HEK293 (cell line): ENCODE results near the gene ANGEL2.

Experiments used
- CTCF ChIA-PET: fragments of 350-600 bp; formaldehyde crosslinking; extraction: SDS; loops from one replicate; lab custom pipeline; 2021; ENCODE audit warnings: antibody characterized with exemption; lab: Yijun Ruan, JAX
- POLR2A ChIA-PET: fragments of 300-600 bp; formaldehyde crosslinking; extraction: SDS; loops from one replicate; lab custom pipeline; 2020; ENCODE audit warnings: antibody characterized with exemption, inconsistent platforms; lab: Yijun Ruan, JAX
- H3K27ac ChIP-seq: fragments of 200-500 bp; sonication (Bioruptor generic); 2 replicates; pipeline ENCODE4 v1.5.1; 2014; ENCODE audit warnings: low read depth, low read length, control low read depth, inconsistent platforms; ENCODE audit errors: extremely low read depth
- H3K36me3 ChIP-seq, 2 experiments: fragments of 200-500 bp in 1 of 2; sonication (Bioruptor generic) in 1 of 2; 1 replicate in 1 of 2; 2 replicates in 1 of 2; pipeline ENCODE4 v1.5.1; 2014 to 2017; ENCODE audit warnings: inconsistent platforms in 2 of 2, low read length in 2 of 2; ENCODE audit not compliant: control insufficient read depth in 2 of 2, insufficient read depth in 1 of 2
- H3K4me1 ChIP-seq: fragments of 200-500 bp; sonication (Bioruptor generic); 2 replicates; pipeline ENCODE4 v1.5.1; 2014; ENCODE audit warnings: mild to moderate bottlenecking, low read length, inconsistent platforms; ENCODE audit not compliant: control insufficient read depth, insufficient read depth
- H3K4me3 ChIP-seq: 2 replicates; pipeline ENCODE4 v1.5.1; 2011; ENCODE audit warnings: low read depth, mild to moderate bottlenecking, control low read depth, low read length, moderate library complexity
- H3K9me3 ChIP-seq: fragments of 200-500 bp; sonication (Bioruptor generic); 2 replicates; pipeline ENCODE4 v1.5.1; 2014; ENCODE audit warnings: low read depth, low read length, inconsistent platforms; ENCODE audit not compliant: control insufficient read depth, insufficient read depth
- EGR2 ChIP-seq: fragments of 450-650 bp; formaldehyde crosslinking; IDR thresholded peaks from 2 replicates; pipeline ENCODE4 v1.5.1; 2016; ENCODE audit warnings: low read depth, missing biosample characterization, missing genetic modification characterization
- KLF10 ChIP-seq: fragments of 450-650 bp; IDR thresholded peaks from 2 replicates; pipeline ENCODE4 v1.5.1; 2018; ENCODE audit warnings: missing biosample characterization, mild to moderate bottlenecking, missing genetic modification characterization
- MEIS1 ChIP-seq: sonication (generic); formaldehyde crosslinking; IDR thresholded peaks from 2 replicates; pipeline ENCODE4 v1.8.1; 2022; ENCODE audit warnings: missing genetic modification reagents, mild to moderate bottlenecking, borderline replicate concordance
- MYNN ChIP-seq: fragments of 450-650 bp; formaldehyde crosslinking; IDR thresholded peaks from 2 replicates; pipeline ENCODE4 v1.5.1; 2016; ENCODE audit warnings: missing biosample characterization, missing genetic modification characterization, borderline replicate concordance
- MZF1 ChIP-seq: fragments of 450-650 bp; formaldehyde crosslinking; IDR thresholded peaks from 2 replicates; pipeline ENCODE4 v1.5.1; 2017; ENCODE audit warnings: missing biosample characterization, missing genetic modification characterization, borderline replicate concordance
- RBAK ChIP-seq: fragments of 450-650 bp; formaldehyde crosslinking; IDR thresholded peaks from 2 replicates; pipeline ENCODE4 v1.5.1; 2016; ENCODE audit warnings: missing biosample characterization, missing genetic modification characterization
- SP3 ChIP-seq: fragments of 450-650 bp; formaldehyde crosslinking; IDR thresholded peaks from 2 replicates; pipeline ENCODE4 v1.5.1; 2016; ENCODE audit warnings: missing biosample characterization, missing genetic modification characterization
- TRIM28 ChIP-seq: IDR thresholded peaks from 2 replicates; pipeline ENCODE4 v1.6.1; 2011; ENCODE audit warnings: low read length, control low read depth, borderline replicate concordance
- ZBTB48 ChIP-seq: fragments of 450-650 bp; formaldehyde crosslinking; IDR thresholded peaks from 2 replicates; pipeline ENCODE4 v1.5.1; 2016; ENCODE audit warnings: missing biosample characterization, missing genetic modification characterization
- ZBTB7A ChIP-seq: fragments of 450-650 bp; formaldehyde crosslinking; IDR thresholded peaks from 2 replicates; pipeline ENCODE4 v1.5.1; 2016; ENCODE audit warnings: low read depth, missing biosample characterization, missing genetic modification characterization
- ZBTB8A ChIP-seq: fragments of 450-650 bp; formaldehyde crosslinking; IDR thresholded peaks from 2 replicates; pipeline ENCODE4 v1.5.1; 2016; ENCODE audit warnings: missing biosample characterization, missing genetic modification characterization
- ZFP37 ChIP-seq: fragments of 450-650 bp; formaldehyde crosslinking; IDR thresholded peaks from 2 replicates; pipeline ENCODE4 v1.5.1; 2016; ENCODE audit warnings: missing biosample characterization, missing genetic modification characterization
- ZNF16 ChIP-seq: fragments of 450-650 bp; formaldehyde crosslinking; IDR thresholded peaks from 2 replicates; pipeline ENCODE4 v1.5.1; 2016; ENCODE audit warnings: low read depth, missing biosample characterization, missing genetic modification characterization
- ZNF324 ChIP-seq: fragments of 450-650 bp; formaldehyde crosslinking; IDR thresholded peaks from 2 replicates; pipeline ENCODE4 v1.5.1; 2016; ENCODE audit warnings: missing biosample characterization, missing genetic modification characterization
- ZNF335 ChIP-seq: fragments of 450-650 bp; formaldehyde crosslinking; conservative IDR thresholded peaks from 2 replicates; pipeline ENCODE4 v1.5.1; 2016; ENCODE audit warnings: missing biosample characterization, missing genetic modification characterization
- ZNF37A ChIP-seq: fragments of 450-650 bp; IDR thresholded peaks from 2 replicates; pipeline ENCODE4 v1.5.1; 2018; ENCODE audit warnings: missing biosample characterization, missing genetic modification characterization
- ZNF558 ChIP-seq: fragments of 450-650 bp; formaldehyde crosslinking; IDR thresholded peaks from 2 replicates; pipeline ENCODE4 v1.5.1; 2016; ENCODE audit warnings: missing biosample characterization, missing genetic modification characterization
- ZNF626 ChIP-seq: fragments of 450-650 bp; sonication (Bioruptor Pico); formaldehyde crosslinking; IDR thresholded peaks from 2 replicates; pipeline ENCODE4 v1.5.1; 2018; ENCODE audit warnings: missing biosample characterization, missing genetic modification characterization, inconsistent platforms
- ZNF654 ChIP-seq: fragments of 450-650 bp; formaldehyde crosslinking; IDR thresholded peaks from 2 replicates; pipeline ENCODE4 v1.5.1; 2016; ENCODE audit warnings: low read depth, missing biosample characterization, missing genetic modification characterization
- ZNF660 ChIP-seq: fragments of 450-650 bp; IDR thresholded peaks from 2 replicates; pipeline ENCODE4 v1.5.1; 2018; ENCODE audit warnings: missing biosample characterization, mild to moderate bottlenecking, missing genetic modification characterization
- ZNF664 ChIP-seq: fragments of 450-650 bp; formaldehyde crosslinking; IDR thresholded peaks from 2 replicates; pipeline ENCODE4 v1.5.1; 2016; ENCODE audit warnings: missing biosample characterization, missing genetic modification characterization
- ZNF768 ChIP-seq: fragments of 450-650 bp; formaldehyde crosslinking; IDR thresholded peaks from 2 replicates; pipeline ENCODE4 v1.5.1; 2018; ENCODE audit warnings: missing biosample characterization, mild to moderate bottlenecking, missing genetic modification characterization
- ZSCAN16 ChIP-seq: fragments of 450-650 bp; formaldehyde crosslinking; IDR thresholded peaks from 2 replicates; pipeline ENCODE4 v1.5.1; 2016; ENCODE audit warnings: missing biosample characterization, missing genetic modification characterization
- ZSCAN30 ChIP-seq: fragments of 450-650 bp; IDR thresholded peaks from 2 replicates; pipeline ENCODE4 v1.5.1; 2018; ENCODE audit warnings: missing biosample characterization, mild to moderate bottlenecking, missing genetic modification characterization, moderate library complexity
- TF ChIP-seq, protein P1 (sequence below): fragments of 450-650 bp; formaldehyde crosslinking; IDR thresholded peaks from 2 replicates; pipeline ENCODE4 v1.5.1; 2016; ENCODE audit warnings: missing biosample characterization, missing genetic modification characterization
- TF ChIP-seq, protein P2 (sequence below): fragments of 450-650 bp; formaldehyde crosslinking; IDR thresholded peaks from 2 replicates; pipeline ENCODE4 v1.5.1; 2016; ENCODE audit warnings: missing biosample characterization, missing genetic modification characterization
- TF ChIP-seq, protein P3 (sequence below): IDR thresholded peaks from 2 replicates; pipeline ENCODE4 v1.6.1; 2011; ENCODE audit warnings: mild to moderate bottlenecking, low read depth, low read length, borderline replicate concordance
- TF ChIP-seq, protein P4 (sequence below): fragments of 450-650 bp; formaldehyde crosslinking; IDR thresholded peaks from 2 replicates; pipeline ENCODE4 v1.5.1; 2016; ENCODE audit warnings: missing biosample characterization, missing genetic modification characterization

Gene ANGEL2

DNA sequence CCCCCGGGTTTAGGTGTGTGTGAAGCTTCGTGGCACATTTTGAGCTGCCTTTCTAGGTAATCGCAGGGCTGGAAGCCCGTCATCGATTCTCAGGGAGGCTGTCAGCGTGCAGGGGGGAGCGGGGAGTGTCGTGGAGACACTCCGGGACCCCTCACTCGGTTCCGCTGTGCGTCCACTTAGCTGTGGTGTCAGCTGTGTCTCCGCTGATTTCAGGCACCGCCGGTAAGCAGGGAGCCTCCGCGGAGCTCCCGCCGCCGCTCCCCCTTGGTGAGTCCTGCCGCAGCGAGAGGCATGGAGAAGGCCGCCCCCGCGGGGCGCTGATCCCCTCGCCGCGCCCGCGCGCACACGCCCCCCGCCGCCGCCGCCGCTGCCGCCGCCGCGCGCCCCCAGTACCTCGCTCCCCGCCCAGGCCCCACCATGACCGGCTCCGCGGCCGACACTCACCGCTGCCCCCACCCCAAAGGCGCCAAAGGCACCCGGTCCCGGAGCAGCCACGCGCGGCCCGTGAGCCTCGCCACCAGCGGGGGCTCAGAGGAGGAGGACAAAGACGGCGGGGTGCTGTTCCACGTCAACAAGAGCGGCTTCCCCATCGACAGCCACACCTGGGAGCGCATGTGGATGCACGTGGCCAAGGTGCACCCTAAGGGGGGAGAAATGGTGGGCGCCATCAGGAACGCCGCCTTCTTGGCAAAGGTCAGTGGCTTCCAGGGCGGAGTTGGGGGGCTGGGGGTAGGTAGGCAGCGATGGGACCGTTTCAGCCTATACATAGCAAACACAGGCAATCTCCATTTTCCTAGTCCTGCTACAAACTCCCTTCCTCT, 64.3 kb downstream of the ANGEL2 start (continued):
- TF ChIP-seq, protein P1, sequence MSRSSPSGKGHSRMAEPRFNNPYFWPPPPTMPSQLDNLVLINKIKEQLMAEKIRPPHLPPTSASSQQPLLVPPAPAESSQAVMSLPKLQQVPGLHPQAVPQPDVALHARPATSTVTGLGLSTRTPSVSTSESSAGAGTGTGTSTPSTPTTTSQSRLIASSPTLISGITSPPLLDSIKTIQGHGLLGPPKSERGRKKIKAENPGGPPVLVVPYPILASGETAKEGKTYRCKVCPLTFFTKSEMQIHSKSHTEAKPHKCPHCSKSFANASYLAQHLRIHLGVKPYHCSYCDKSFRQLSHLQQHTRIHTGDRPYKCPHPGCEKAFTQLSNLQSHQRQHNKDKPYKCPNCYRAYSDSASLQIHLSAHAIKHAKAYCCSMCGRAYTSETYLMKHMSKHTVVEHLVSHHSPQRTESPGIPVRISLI: no peak
- no peak for TF ChIP-seq ZNF664 (tag by site-specific recombination)
- TF ChIP-seq RBAK: no peak
- TF ChIP-seq, all 188 proteins: peak for 7

DNA sequence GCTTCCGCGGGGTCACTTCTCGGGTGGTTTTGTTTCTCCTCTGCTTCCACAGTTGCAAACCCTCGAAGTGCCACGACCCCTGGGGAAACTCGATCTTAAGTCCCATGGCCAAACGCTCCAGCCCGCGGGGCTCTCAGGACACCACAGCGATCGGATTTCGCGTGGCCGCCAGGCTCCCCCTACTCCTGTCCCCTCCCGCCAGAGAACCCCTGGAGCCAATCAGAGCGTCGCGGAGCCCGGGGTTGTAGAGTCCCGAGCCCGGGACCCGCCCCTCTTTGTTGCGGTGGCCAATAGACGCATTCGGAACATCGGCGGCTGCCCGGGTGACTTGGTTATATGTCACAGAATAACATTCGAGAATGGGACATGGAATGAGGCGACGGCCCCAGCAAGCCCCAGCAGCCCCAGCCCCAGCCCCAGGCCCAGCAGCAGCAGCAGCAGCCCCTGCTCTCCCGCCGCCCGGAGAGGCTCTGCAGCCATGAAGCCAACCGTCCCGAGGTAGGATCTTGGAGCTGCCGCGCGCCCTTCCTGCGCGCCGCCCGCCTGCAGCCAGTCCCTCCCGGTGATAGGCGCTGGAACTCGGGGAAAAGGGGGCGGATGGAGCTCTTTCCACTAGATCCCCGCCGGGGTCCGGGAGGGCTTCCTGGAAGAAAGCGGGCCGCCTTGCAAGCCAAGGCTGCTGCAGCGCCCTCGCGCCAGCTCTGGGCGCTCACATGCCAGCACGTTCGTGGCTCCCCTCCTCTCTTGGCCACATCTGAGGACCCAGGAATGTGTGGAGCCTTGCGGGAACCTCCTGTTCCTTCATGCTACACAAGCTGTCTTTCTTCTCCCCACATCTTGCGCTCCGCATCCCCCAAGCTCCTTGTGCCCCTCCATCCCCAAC, 65.2 kb downstream of the ANGEL2 start, which contains the start of gene VASH2:
Gene VASH2, plus strand, starts transcription at position 299 of the 883 bp plus-strand sequence. CDS start 1,002 bp downstream, outside the sequence.
- H3K36me3 ChIP-seq: no peaks in the 10 kb centered on the region
- ChIA-PET POLR2A (interaction anchor here (0.8 to 1.2 kb wide), 6 partner anchors 17 to 92 kb away, joined by 3 to 6 read pairs (median 4); partner anchors contain the start of gene FLVCR1), CTCF (interaction anchor here (0.9 to 1.2 kb wide), 2 partner anchors 17 to 44 kb away, joined by 4 to 6 read pairs; no protein-coding TSS in a partner anchor)
- peak within 1 kb of the TSS; percentile 28; the same call in 1 of the 2 replicates for H3K27ac ChIP-seq
- H3K9me3 ChIP-seq: no peaks in the 10 kb centered on the region
- H3K4me1 ChIP-seq: no peaks in the 10 kb centered on the region
- peak within 1 kb of the TSS; percentile 49 for H3K4me3 ChIP-seq
- TF ChIP-seq MEIS1 (CRISPR knock-in tag) (no peak), EGR2 (tag by site-specific recombination) (no peak), ZSCAN30 (tag by site-specific recombination) (peak; percentile 77), ZFP37 (tag by site-specific recombination) (peak; percentile 82; the same call in 1 of the 2 replicates), MYNN (no peak), ZNF654 (no peak), ZBTB48 (tag by site-specific recombination) (no peak), ZSCAN16 (no peak), KLF10 (no peak), ZNF335 (tag by site-specific recombination) (peak; percentile 95), SP3 (peak; percentile 52), ZNF626 (no peak), ZNF324 (tag by site-specific recombination) (peak; percentile 23; the same call in 1 of the 2 replicates), ZNF37A (tag by site-specific recombination) (no peak), ZNF768 (tag by site-specific recombination) (no peak), MZF1 (no peak), ZBTB8A (peak; percentile 71), ZNF558 (no peak), ZNF16 (tag by site-specific recombination) (no peak), ZNF660 (tag by site-specific recombination) (no peak), ZBTB7A (no peak), TRIM28 (no peak)
- TF ChIP-seq, protein P2, sequence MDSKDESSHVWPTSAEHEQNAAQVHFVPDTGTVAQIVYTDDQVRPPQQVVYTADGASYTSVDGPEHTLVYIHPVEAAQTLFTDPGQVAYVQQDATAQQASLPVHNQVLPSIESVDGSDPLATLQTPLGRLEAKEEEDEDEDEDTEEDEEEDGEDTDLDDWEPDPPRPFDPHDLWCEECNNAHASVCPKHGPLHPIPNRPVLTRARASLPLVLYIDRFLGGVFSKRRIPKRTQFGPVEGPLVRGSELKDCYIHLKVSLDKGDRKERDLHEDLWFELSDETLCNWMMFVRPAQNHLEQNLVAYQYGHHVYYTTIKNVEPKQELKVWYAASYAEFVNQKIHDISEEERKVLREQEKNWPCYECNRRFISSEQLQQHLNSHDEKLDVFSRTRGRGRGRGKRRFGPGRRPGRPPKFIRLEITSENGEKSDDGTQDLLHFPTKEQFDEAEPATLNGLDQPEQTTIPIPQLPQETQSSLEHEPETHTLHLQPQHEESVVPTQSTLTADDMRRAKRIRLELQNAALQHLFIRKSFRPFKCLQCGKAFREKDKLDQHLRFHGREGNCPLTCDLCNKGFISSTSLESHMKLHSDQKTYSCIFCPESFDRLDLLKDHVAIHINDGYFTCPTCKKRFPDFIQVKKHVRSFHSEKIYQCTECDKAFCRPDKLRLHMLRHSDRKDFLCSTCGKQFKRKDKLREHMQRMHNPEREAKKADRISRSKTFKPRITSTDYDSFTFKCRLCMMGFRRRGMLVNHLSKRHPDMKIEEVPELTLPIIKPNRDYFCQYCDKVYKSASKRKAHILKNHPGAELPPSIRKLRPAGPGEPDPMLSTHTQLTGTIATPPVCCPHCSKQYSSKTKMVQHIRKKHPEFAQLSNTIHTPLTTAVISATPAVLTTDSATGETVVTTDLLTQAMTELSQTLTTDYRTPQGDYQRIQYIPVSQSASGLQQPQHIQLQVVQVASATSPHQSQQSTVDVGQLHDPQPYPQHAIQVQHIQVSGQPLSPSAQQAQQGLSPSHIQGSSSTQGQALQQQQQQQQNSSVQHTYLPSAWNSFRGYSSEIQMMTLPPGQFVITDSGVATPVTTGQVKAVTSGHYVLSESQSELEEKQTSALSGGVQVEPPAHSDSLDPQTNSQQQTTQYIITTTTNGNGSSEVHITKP (tag by site-specific recombination): peak; percentile 85
- TF ChIP-seq, protein P3, sequence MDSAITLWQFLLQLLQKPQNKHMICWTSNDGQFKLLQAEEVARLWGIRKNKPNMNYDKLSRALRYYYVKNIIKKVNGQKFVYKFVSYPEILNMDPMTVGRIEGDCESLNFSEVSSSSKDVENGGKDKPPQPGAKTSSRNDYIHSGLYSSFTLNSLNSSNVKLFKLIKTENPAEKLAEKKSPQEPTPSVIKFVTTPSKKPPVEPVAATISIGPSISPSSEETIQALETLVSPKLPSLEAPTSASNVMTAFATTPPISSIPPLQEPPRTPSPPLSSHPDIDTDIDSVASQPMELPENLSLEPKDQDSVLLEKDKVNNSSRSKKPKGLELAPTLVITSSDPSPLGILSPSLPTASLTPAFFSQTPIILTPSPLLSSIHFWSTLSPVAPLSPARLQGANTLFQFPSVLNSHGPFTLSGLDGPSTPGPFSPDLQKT: no peak
- TF ChIP-seq, protein P4, sequence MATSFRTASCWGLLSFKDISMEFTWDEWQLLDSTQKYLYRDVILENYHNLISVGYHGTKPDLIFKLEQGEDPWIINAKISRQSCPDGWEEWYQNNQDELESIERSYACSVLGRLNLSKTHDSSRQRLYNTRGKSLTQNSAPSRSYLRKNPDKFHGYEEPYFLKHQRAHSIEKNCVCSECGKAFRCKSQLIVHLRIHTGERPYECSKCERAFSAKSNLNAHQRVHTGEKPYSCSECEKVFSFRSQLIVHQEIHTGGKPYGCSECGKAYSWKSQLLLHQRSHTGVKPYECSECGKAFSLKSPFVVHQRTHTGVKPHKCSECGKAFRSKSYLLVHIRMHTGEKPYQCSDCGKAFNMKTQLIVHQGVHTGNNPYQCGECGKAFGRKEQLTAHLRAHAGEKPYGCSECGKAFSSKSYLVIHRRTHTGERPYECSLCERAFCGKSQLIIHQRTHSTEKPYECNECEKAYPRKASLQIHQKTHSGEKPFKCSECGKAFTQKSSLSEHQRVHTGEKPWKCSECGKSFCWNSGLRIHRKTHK (tag by site-specific recombination): no peak
